GM21723 (cell line): ENCODE data around the gene PAK4.

Experiments
- ATAC-seq: cut with Tn5 transposase; IDR thresholded peaks from one replicate; pipeline ENCODE4 v1.9.1; 2021; ENCODE audit warnings: mild to moderate bottlenecking, moderate library complexity; ENCODE audit not compliant: unreplicated experiment

The PAK4 gene

GRCh38 chr19:39160889-39161672 lies 35.5 kb downstream of the PAK4 start:
- no peak for ATAC-seq

GRCh38 chr19:39162441-39163043 lies 37.0 kb downstream of the PAK4 start:
- ATAC-seq: no peak

GRCh38 chr19:39163621-39164020 lies 38.0 kb downstream of the PAK4 start:
- ATAC-seq: no peak

GRCh38 chr19:39164289-39164688 lies 38.7 kb downstream of the PAK4 start:
- ATAC-seq: no peak

GRCh38 chr19:39165857-39166256 lies 40.3 kb downstream of the PAK4 start:
- no peak for ATAC-seq

GRCh38 chr19:39166571-39167391 lies 41.2 kb downstream of the PAK4 start:
- no peak for ATAC-seq

GRCh38 chr19:39167461-39168257 lies 42.1 kb downstream of the PAK4 start:
- no peak for ATAC-seq

GRCh38 chr19:39168258-39169142 lies 42.9 kb downstream of the PAK4 start:
- no peak for ATAC-seq

- ATAC-seq: no peak
Measured at GRCh38 chr19:39169143-39169810, 43.7 kb downstream of the PAK4 start.

- ATAC-seq: no peak
Measured at GRCh38 chr19:39170386-39171231, 45.0 kb downstream of the PAK4 start.

- ATAC-seq: no peak
Measured at GRCh38 chr19:39171479-39172465, 46.2 kb downstream of the PAK4 start.

- no peak for ATAC-seq
Measured at GRCh38 chr19:39172700-39173501, 47.3 kb downstream of the PAK4 start.

GRCh38 chr19:39173502-39173991 lies 48.0 kb downstream of the PAK4 start:
- no peak for ATAC-seq

- no peak for ATAC-seq
Measured at GRCh38 chr19:39174142-39174541, 48.6 kb downstream of the PAK4 start.

GRCh38 chr19:39174558-39175544 lies 49.3 kb downstream of the PAK4 start:
- no peak for ATAC-seq
